ENCODE data around the gene OSBPL6. TPM values are rescaled to one million over a fixed set of nuclear protein-coding genes. Genes with fewer than 3 reads are reported as not detected.

OSBPL6 gene
- total and polyA plus RNA-seq, 9 of the 15 experiments (the other 6 are each of a cell fraction or from before 2014, with no cell fraction given): 3.4 to 12.7 (median 9.3) TPM

DNA sequence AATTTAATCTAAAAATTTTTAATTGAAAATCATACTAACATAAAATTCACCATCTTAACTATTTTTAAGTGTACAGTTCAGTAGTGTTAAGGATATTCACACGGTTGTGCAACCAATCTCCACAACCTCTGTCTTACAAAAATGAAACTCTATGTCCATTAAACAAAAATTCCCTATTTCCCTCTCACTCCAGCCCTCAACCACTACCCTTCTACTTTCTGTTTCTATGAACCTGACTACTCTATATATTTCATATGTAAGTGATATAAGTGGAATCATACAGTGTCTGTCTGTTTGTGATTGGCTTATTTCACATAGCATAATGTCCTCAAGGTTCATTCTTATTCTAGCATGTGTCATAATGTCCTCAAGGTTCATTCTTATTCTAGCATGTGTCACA lies 34.3 kb upstream of the OSBPL6 start:
- intact Hi-C loops (cut with micrococcal nuclease): no loop called here
- H3K4me3 ChIP-seq: no peak overlapping the region
- H3K36me3 ChIP-seq (ENCODE audit: control insufficient read depth, insufficient read depth, low read length): no peaks in the 10 kb centered on the region
- POLR2A ChIA-PET: interaction anchor here (0.9 kb wide), 1 partner anchor 14 kb away, joined by 3 read pairs; no protein-coding TSS in a partner anchor
- FAIRE-seq (no peak), ATAC-seq (no peak), DNase-seq (ENCODE audit: extremely low read depth in 1 of 4, low spot score in 3 of 4) (no peak)
- TF ChIP-seq ZNF24 (IDR thresholded peaks at IDR 0.05): no peak
- TF ChIP-seq NRF1 (conservative IDR thresholded peaks at IDR 0.05 in 1 of 2, IDR thresholded peaks at IDR 0.05 in 1 of 2): no peak
- no peak for TF ChIP-seq ZNF12 (CRISPR knock-in tag; IDR thresholded peaks at IDR 0.05)
- no peak for TF ChIP-seq ELF2 (CRISPR knock-in tag; IDR thresholded peaks at IDR 0.05)
- no peak for TF ChIP-seq RUNX1 (IDR thresholded peaks at IDR 0.05; ENCODE audit: low read depth)
- no peak for TF ChIP-seq ADNP (tag; IDR thresholded peaks at IDR 0.05)
- TF ChIP-seq ZC3H11A (IDR thresholded peaks at IDR 0.05; ENCODE audit: low read depth, low read length): no peak
- TF ChIP-seq SIRT6 (IDR thresholded peaks at IDR 0.05; ENCODE audit: low read depth, low read length): no peak
- TF ChIP-seq, protein P1, sequence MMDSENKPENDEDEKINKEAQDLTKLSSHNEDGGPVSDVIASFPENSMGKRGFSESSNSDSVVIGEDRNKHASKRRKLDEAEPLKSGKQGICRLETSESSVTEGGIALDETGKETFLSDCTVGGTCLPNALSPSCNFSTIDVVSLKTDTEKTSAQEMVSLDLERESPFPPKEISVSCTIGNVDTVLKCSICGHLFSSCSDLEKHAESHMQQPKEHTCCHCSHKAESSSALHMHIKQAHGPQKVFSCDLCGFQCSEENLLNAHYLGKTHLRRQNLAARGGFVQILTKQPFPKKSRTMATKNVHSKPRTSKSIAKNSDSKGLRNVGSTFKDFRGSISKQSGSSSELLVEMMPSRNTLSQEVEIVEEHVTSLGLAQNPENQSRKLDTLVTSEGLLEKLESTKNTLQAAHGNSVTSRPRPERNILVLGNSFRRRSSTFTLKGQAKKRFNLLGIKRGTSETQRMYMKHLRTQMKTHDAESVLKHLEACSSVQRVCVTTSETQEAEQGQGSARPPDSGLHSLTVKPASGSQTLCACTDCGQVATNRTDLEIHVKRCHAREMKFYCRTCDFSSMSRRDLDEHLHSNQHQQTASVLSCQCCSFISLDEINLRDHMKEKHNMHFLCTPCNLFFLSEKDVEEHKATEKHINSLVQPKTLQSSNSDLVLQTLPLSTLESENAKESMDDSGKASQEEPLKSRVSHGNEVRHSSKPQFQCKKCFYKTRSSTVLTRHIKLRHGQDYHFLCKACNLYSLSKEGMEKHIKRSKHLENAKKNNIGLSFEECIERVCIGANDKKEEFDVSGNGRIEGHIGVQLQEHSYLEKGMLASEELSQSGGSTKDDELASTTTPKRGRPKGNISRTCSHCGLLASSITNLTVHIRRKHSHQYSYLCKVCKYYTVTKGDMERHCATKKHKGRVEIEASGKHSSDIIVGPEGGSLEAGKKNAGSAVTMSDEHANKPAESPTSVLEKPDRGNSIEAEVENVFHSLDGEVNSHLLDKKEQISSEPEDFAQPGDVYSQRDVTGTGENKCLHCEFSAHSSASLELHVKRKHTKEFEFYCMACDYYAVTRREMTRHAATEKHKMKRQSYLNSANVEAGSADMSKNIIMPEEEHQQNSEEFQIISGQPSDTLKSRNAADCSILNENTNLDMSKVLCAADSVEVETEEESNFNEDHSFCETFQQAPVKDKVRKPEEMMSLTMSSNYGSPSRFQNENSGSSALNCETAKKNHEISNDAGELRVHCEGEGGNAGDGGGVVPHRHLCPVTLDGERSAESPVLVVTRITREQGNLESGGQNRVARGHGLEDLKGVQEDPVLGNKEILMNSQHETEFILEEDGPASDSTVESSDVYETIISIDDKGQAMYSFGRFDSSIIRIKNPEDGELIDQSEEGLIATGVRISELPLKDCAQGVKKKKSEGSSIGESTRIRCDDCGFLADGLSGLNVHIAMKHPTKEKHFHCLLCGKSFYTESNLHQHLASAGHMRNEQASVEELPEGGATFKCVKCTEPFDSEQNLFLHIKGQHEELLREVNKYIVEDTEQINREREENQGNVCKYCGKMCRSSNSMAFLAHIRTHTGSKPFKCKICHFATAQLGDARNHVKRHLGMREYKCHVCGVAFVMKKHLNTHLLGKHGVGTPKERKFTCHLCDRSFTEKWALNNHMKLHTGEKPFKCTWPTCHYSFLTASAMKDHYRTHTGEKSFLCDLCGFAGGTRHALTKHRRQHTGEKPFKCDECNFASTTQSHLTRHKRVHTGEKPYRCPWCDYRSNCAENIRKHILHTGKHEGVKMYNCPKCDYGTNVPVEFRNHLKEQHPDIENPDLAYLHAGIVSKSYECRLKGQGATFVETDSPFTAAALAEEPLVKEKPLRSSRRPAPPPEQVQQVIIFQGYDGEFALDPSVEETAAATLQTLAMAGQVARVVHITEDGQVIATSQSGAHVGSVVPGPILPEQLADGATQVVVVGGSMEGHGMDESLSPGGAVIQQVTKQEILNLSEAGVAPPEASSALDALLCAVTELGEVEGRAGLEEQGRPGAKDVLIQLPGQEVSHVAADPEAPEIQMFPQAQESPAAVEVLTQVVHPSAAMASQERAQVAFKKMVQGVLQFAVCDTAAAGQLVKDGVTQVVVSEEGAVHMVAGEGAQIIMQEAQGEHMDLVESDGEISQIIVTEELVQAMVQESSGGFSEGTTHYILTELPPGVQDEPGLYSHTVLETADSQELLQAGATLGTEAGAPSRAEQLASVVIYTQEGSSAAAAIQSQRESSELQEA (IDR thresholded peaks at IDR 0.05; ENCODE audit: low read depth): no peak
- TF ChIP-seq NCOA4 (IDR thresholded peaks at IDR 0.05; ENCODE audit: partially characterized antibody): no peak
- TF ChIP-seq ZNF76 (CRISPR knock-in tag; IDR thresholded peaks at IDR 0.05; ENCODE audit: borderline replicate concordance): no peak
- no peak for TF ChIP-seq SRSF1 (IDR thresholded peaks at IDR 0.05; ENCODE audit: low read depth, low read length)
- 10% methylated on average over 1 of the region's 1 CpG for WGBS (ENCODE audit: insufficient coverage, low coverage, missing lambda C conversion rate)
- H4K20me1 ChIP-seq (replicated peaks; ENCODE audit: control insufficient read depth, insufficient read depth, low read length): no peaks in the 10 kb centered on the region
- H3K9me3 ChIP-seq (replicated peaks; ENCODE audit: control insufficient read depth, insufficient read depth, low read depth, low read length): no peaks in the 10 kb centered on the region
- BruUV-seq (replicated peaks): no TSS peak
- H3K27ac ChIP-seq (ENCODE audit: extremely low read depth, low read depth, low read length): no peak overlapping the region
- H3K9me1 ChIP-seq (ENCODE audit: control insufficient read depth, insufficient read depth, low read length): no peaks in the 10 kb centered on the region
- H3K9ac ChIP-seq (ENCODE audit: insufficient read depth in 1 of 2, low read depth in 2 of 2, low read length in 2 of 2): no peak overlapping the region
- no peaks in the 10 kb centered on the region for H3K4me1 ChIP-seq (replicated peaks in 1 of 2; ENCODE audit: control insufficient read depth in 2 of 2, insufficient read depth in 2 of 2, low read length in 2 of 2)
- H3K4me2 ChIP-seq (ENCODE audit: insufficient read depth, low read length): no peak overlapping the region
- no peaks in the 10 kb centered on the region for H3K27me3 ChIP-seq (ENCODE audit: control insufficient read depth in 2 of 2, insufficient read depth in 2 of 2, low read length in 2 of 2)
- CTCF ChIA-PET (ENCODE audit: low intra/inter-chr PET ratio): no interaction called here
- H3K79me2 ChIP-seq (ENCODE audit: control insufficient read depth, insufficient read depth, low read length): no peaks in the 10 kb centered on the region
- in situ Hi-C loops (cut with MboI): no loop called here
- no peak overlapping the region for H2AFZ ChIP-seq (ENCODE audit: low read depth, low read length)
